HepG2 (cell line): ENCODE data around the gene HES6. TPM values are rescaled to one million over a fixed set of nuclear protein-coding genes. Genes with fewer than 3 reads are reported as not detected.

Experiments
- ATAC-seq: fragments of 200-7000 bp; cut with Tn5 transposase; 3 replicates; pipeline ENCODE4 v1.9.1; 2020; ENCODE audit warnings: mild to moderate bottlenecking, moderate library complexity
- BruUV-seq: library from RNA; stranded (reverse); fragments of 400-500 nt; replicated peaks from 2 replicates; lab custom pipeline; 2021; lab: Mats Ljungman, UMichigan
- CTCF ChIA-PET: fragments of 300-600 bp; formaldehyde crosslinking; extraction: SDS; loops from one replicate; lab custom pipeline; 2021; ENCODE audit warnings: low total read pairs, inconsistent platforms, low intra/inter-chr PET ratio; lab: Yijun Ruan, JAX
- POLR2A ChIA-PET: fragments of 350-600 bp; sonication (Branson Sonifier 250); formaldehyde crosslinking; loops from one replicate; lab custom pipeline; 2020; ENCODE audit warnings: antibody characterized with exemption, inconsistent platforms; lab: Yijun Ruan, JAX
- DNase-seq: peaks from one replicate; pipeline ENCODE4 v3.0.0-alpha.2; 2015; ENCODE audit warnings: low spot score
- FAIRE-seq: peaks from 3 replicates; lab custom pipeline; 2011; peaks lifted over from hg19 to GRCh38; lab: Jason Lieb, UNC
- H2AFZ ChIP-seq: one replicate; pipeline ENCODE4 v1.6.1; 2011; ENCODE audit warnings: low read length, inconsistent platforms
- H3K27ac ChIP-seq: fragments of 300-600 bp; 3 replicates; pipeline ENCODE4 v1.8.0; 2011; ENCODE audit warnings: mixed run types, mild to moderate bottlenecking, mixed read lengths, low read length, inconsistent platforms; ENCODE audit not compliant: insufficient read depth; ENCODE audit errors: extremely low read length
- H3K27me3 ChIP-seq, 2 experiments: fragments of 200-600 bp in 1 of 2; 2 replicates in 1 of 2; 3 replicates in 1 of 2; pipeline versions ENCODE4 v1.6.0 to v1.8.0; 2011; ENCODE audit warnings: low read length in 2 of 2, mild to moderate bottlenecking in 2 of 2, moderate library complexity in 2 of 2, inconsistent platforms in 1 of 2; ENCODE audit not compliant: insufficient read depth in 2 of 2, control insufficient read depth in 1 of 2
- H3K36me3 ChIP-seq, 2 experiments: fragments of 200-600 bp in 1 of 2; replicated peaks in 1 of 2; 2 replicates in 1 of 2; 3 replicates in 1 of 2; pipeline versions ENCODE4 v1.5.1 to v1.8.0; 2011; ENCODE audit warnings: low read length in 2 of 2, inconsistent platforms in 1 of 2; ENCODE audit not compliant: insufficient read depth in 2 of 2, control insufficient read depth in 1 of 2
- H3K4me1 ChIP-seq: 2 replicates; pipeline ENCODE4 v1.5.1; 2012; ENCODE audit warnings: low read length, inconsistent platforms; ENCODE audit not compliant: insufficient read depth
- H3K4me2 ChIP-seq: 2 replicates; pipeline ENCODE4 v1.6.0; 2011; ENCODE audit warnings: low read depth, low read length, inconsistent platforms
- H3K4me3 ChIP-seq, 3 experiments: fragments of 200-600 bp in 1 of 3; sonication (generic), shearing (Covaris generic) in 1 of 3; replicated peaks in 1 of 3; 2 replicates each; pipeline ENCODE4 v1.5.1; 2011 to 2016; ENCODE audit warnings: low read length in 3 of 3, inconsistent platforms in 2 of 3, low read depth in 2 of 3, mild to moderate bottlenecking in 2 of 3, control low read depth in 1 of 3, mixed read lengths in 1 of 3; ENCODE audit not compliant: insufficient read depth in 1 of 3
- H3K79me2 ChIP-seq: one replicate; pipeline ENCODE4 v1.6.1; 2011; ENCODE audit warnings: low read length, inconsistent platforms; ENCODE audit not compliant: insufficient read depth
- H3K9ac ChIP-seq: 2 replicates; pipeline ENCODE4 v1.6.0; 2011; ENCODE audit warnings: mild to moderate bottlenecking, low read depth, low read length, inconsistent platforms; ENCODE audit not compliant: insufficient read depth
- H3K9me3 ChIP-seq: 2 replicates; pipeline ENCODE4 v1.5.1; 2012; ENCODE audit warnings: mild to moderate bottlenecking, low read length
- H4K20me1 ChIP-seq: 2 replicates; pipeline ENCODE4 v1.6.0; 2011; ENCODE audit warnings: inconsistent platforms, mild to moderate bottlenecking, low read length, moderate library complexity; ENCODE audit not compliant: insufficient read depth
- CEBPB ChIP-seq: IDR thresholded peaks from 2 replicates; pipeline ENCODE4 v1.6.1; 2011; ENCODE audit warnings: low read depth, low read length, improper control_type of control experiment, borderline replicate concordance
- FOXO1 ChIP-seq: sonication (generic); formaldehyde crosslinking; IDR thresholded peaks from 2 replicates; pipeline ENCODE4 v1.4.0; 2020; ENCODE audit warnings: missing genetic modification reagents
- MLLT10 ChIP-seq: sonication (generic); formaldehyde crosslinking; IDR thresholded peaks from 2 replicates; pipeline ENCODE4 v1.4.0; 2020; ENCODE audit warnings: missing genetic modification reagents
- NRL ChIP-seq: sonication (generic); formaldehyde crosslinking; IDR thresholded peaks from 2 replicates; pipeline ENCODE4 v1.5.0; 2020; ENCODE audit warnings: missing genetic modification reagents, mild to moderate bottlenecking, moderate library complexity, borderline replicate concordance
- PRDM4 ChIP-seq: sonication (generic); formaldehyde crosslinking; IDR thresholded peaks from 2 replicates; pipeline ENCODE4 v1.9.0; 2021; ENCODE audit warnings: missing genetic modification reagents, borderline replicate concordance
- RNF2 ChIP-seq: fragments of 450-650 bp; conservative IDR thresholded peaks from 2 replicates; pipeline ENCODE4 v1.6.1; 2016; ENCODE audit warnings: low read depth
- RORA ChIP-seq: sonication (generic); formaldehyde crosslinking; IDR thresholded peaks from 2 replicates; pipeline ENCODE4 v1.5.0; 2020; ENCODE audit warnings: mild to moderate bottlenecking, missing genetic modification reagents, moderate library complexity
- TCF7L2 ChIP-seq: IDR thresholded peaks from 2 replicates; pipeline ENCODE4 v1.6.1; 2011; ENCODE audit warnings: mild to moderate bottlenecking, low read depth, low read length, moderate library complexity
- TERF1 ChIP-seq: sonication (generic); formaldehyde crosslinking; IDR thresholded peaks from 2 replicates; pipeline ENCODE4 v1.8.0; 2022; ENCODE audit warnings: mild to moderate bottlenecking, missing genetic modification reagents, moderate library complexity
- ZMAT5 ChIP-seq: sonication (generic); formaldehyde crosslinking; IDR thresholded peaks from 2 replicates; pipeline ENCODE4 v1.5.0; 2020; ENCODE audit warnings: mild to moderate bottlenecking, low read depth, missing genetic modification reagents, borderline replicate concordance
- ZNF3 ChIP-seq: IDR thresholded peaks from 2 replicates; pipeline ENCODE4 v1.7.0; 2017; ENCODE audit warnings: inconsistent platforms
- ZNF468 ChIP-seq: sonication (generic); formaldehyde crosslinking; IDR thresholded peaks from 2 replicates; pipeline ENCODE4 v1.8.0; 2022; ENCODE audit warnings: mild to moderate bottlenecking, moderate library complexity, missing genetic modification reagents
- ZNF720 ChIP-seq: sonication (generic); formaldehyde crosslinking; IDR thresholded peaks from 2 replicates; pipeline ENCODE4 v1.4.0; 2020; ENCODE audit warnings: missing genetic modification reagents
- ZNF746 ChIP-seq: sonication (generic); formaldehyde crosslinking; IDR thresholded peaks from 2 replicates; pipeline ENCODE4 v1.8.0; 2022; ENCODE audit warnings: mild to moderate bottlenecking, missing genetic modification reagents
- ZNF839 ChIP-seq: sonication (generic); formaldehyde crosslinking; IDR thresholded peaks from 2 replicates; pipeline ENCODE4 v1.4.0; 2020; ENCODE audit warnings: missing genetic modification reagents, mild to moderate bottlenecking, borderline replicate concordance
- WGBS: methylation state at CpG from one replicate; pipeline ENCODE4 v1.1.6; 2017; ENCODE audit warnings: low lambda C conversion rate; 5-methylcytosine and 5-hydroxymethylcytosine counted together
- in situ Hi-C: cut with HindIII; loops from 2 replicates; pipeline ENCODE4 v1.10.0; 2017; ENCODE audit warnings: low pct_unique_long_range_greater_than_20kb; ENCODE audit not compliant: extremely low pct_ligation_motif_present
- intact Hi-C: fragments of 100-400 bp; cut with micrococcal nuclease; formaldehyde crosslinking; loops from one replicate; pipeline ENCODE4 v1.10.0; 2022; ENCODE audit not compliant: unreplicated experiment
- polyA plus RNA-seq, 8 experiments: library from polyadenylated mRNA; depleted of rRNA in 3 of 8; stranded (reverse) in 7 of 8; unstranded in 1 of 8; fragments of >200 nt; fragmentation: Illumina TruSeq in 4 of 8; extraction: Trizol in 4 of 8; gene quantifications; 2 replicates each; pipeline versions ENCODE4 v1.2.1 to v1.2.3, GENCODE V29; 2011 to 2016; ENCODE audit warnings: low read depth in 4 of 8, missing spikeins in 1 of 8, mixed read lengths in 1 of 8; ENCODE audit not compliant: insufficient read depth in 1 of 8
- total RNA-seq, 5 experiments: library from RNA; depleted of rRNA; stranded (reverse); fragments of >200 nt; fragmentation: Illumina TruSeq; extraction: Trizol; gene quantifications; 2 replicates each; pipeline ENCODE4 v1.2.3, GENCODE V29; 2016; ENCODE audit warnings: low read depth in 1 of 5
- TF ChIP-seq, protein P1 (sequence below): IDR thresholded peaks from 2 replicates; pipeline ENCODE4 v1.6.1; 2016; ENCODE audit warnings: low read depth, control low read depth
- TF ChIP-seq, protein P2 (sequence below): IDR thresholded peaks from 2 replicates; pipeline ENCODE4 v1.6.1; 2012; ENCODE audit warnings: inconsistent platforms

HES6 gene
- total and polyA plus RNA-seq, 2 of the 13 experiments (the other 11 are each of a cell fraction or from before 2014, with no cell fraction given), result 19.5 to 82.8 TPM

GRCh38 chr2:238239543-238239862 lies 335 bp downstream of the HES6 start (continued):
- TF ChIP-seq FOXO1, result peak; percentile 19; the same call in 1 of the 2 replicates
- TF ChIP-seq, protein P1, sequence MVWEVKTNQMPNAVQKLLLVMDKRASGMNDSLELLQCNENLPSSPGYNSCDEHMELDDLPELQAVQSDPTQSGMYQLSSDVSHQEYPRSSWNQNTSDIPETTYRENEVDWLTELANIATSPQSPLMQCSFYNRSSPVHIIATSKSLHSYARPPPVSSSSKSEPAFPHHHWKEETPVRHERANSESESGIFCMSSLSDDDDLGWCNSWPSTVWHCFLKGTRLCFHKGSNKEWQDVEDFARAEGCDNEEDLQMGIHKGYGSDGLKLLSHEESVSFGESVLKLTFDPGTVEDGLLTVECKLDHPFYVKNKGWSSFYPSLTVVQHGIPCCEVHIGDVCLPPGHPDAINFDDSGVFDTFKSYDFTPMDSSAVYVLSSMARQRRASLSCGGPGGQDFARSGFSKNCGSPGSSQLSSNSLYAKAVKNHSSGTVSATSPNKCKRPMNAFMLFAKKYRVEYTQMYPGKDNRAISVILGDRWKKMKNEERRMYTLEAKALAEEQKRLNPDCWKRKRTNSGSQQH, result 0 out of 2 replicates have a peak, but pooled peaks have one; percentile 11
- no peak for TF ChIP-seq PRDM4 (CRISPR knock-in tag)
- TF ChIP-seq ZNF468 (CRISPR knock-in tag), result no peak
- TF ChIP-seq, all 625 proteins: peak for 10

DNA sequence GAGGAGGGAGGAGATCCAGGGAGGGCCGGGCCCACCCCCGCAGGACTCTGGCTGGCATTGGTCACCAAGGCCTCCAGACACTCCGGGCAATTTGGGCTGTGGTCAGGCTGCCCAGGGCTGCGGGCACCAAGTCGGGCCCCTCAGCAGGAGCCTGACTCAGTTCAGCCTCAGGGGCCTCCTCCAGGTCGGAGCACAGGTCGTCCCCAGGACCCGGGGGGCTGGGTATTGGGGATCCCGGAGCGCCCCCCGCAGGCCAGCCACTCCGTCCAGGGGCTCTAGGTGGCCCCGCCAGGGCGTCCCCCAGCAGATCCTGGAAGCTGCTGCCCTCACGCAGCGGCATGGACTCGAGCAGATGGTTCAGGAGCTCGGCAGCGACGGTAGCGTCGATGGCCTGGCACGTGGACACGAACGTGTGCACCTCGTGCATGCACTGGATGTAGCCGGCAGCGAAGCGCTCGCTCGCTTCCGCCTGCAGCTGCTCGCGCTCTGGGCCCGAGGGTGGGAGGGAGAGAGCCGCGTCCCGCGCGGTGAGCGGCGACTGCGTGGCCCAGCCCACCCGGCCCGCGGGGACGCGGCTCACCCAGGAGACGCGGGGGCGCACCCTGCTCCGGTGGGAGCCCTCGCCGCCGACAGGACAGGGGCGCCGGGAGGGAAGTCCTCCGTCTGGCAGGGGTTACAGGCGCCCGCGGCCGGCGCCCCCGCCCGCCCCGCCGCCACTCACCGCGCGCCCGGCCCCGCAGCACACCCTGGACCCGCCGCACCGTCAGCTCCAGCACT lies 884 bp downstream of the HES6 start:
- H3K4me1 ChIP-seq, result peaks cover 53% of the 10 kb centered on the region
- POLR2A ChIA-PET, result interaction anchor here (0.8 to 5.2 kb wide), 7 partner anchors 12 to 381 kb away, joined by 3 to 20 read pairs (median 4); no protein-coding TSS in a partner anchor
- intact Hi-C loops, result no loop called here
- DNase-seq, result no peak
- BruUV-seq, result no TSS peak
- H3K4me3 ChIP-seq, result peak overlapping the region; percentile 29 to 85 (median 74); a peak in 5 of 6 replicates
- H3K9me3 ChIP-seq, result no peaks in the 10 kb centered on the region
- no peak for FAIRE-seq
- H3K4me2 ChIP-seq, result peak overlapping the region; percentile 68
- H4K20me1 ChIP-seq, result no peaks in the 10 kb centered on the region
- H3K27me3 ChIP-seq, result no peaks in the 10 kb centered on the region; a peak in 2 of 5 replicates
- WGBS, result 97% methylated on average over 5 of the region's 75 CpGs
- H3K36me3 ChIP-seq, result no peaks in the 10 kb centered on the region
- no peak for ATAC-seq
- in situ Hi-C loops, result no loop called here
- H2AFZ ChIP-seq, result no peak overlapping the region
- no peaks in the 10 kb centered on the region for H3K79me2 ChIP-seq
- H3K27ac ChIP-seq, result no peak overlapping the region
- CTCF ChIA-PET, result no interaction called here
- H3K9ac ChIP-seq, result peak overlapping the region; percentile 44
- TF ChIP-seq TERF1 (CRISPR knock-in tag) (peak; percentile 98), RNF2 (peak; percentile 97), NRL (CRISPR knock-in tag) (peak; percentile 100), ZNF839 (peak; percentile 65; the same call in 1 of the 2 replicates), MLLT10 (CRISPR knock-in tag) (peak; percentile 80; the same call in 1 of the 2 replicates), ZNF746 (CRISPR knock-in tag) (peak; percentile 78; the same call in 1 of the 2 replicates), CEBPB (no peak), ZNF720 (CRISPR knock-in tag) (peak; percentile 97; the same call in 1 of the 2 replicates), RORA (CRISPR knock-in tag) (0 out of 2 replicates have a peak, but pooled peaks have one; percentile 43), ZNF3 (peak; percentile 73; the same call in 1 of the 2 replicates), TCF7L2 (no peak), ZMAT5 (CRISPR knock-in tag) (peak; percentile 93; the same call in 1 of the 2 replicates)
- TF ChIP-seq, protein P2, sequence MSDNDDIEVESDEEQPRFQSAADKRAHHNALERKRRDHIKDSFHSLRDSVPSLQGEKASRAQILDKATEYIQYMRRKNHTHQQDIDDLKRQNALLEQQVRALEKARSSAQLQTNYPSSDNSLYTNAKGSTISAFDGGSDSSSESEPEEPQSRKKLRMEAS, result peak; percentile 100
